ENCODE results near the gene MBD5.

DNA sequence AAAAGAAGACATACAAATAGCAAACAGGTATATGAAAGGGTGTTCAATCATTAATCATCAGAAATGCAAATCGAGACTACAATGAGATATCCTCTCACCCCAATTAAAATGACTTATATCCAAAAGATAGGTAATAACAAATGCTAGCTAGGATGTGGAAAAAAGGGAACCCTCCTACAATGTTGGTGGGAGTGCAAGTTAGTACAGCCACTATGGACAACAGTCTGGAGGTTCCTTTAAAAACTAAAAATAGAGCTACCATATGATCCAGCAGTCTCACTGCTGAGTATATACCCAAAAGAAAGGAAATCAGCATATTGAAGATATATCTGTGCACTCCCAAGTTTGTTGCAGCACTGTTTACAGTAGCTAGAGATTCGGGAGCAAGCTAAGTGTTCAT is 271.5 kb downstream of the MBD5 start:
- TF ChIP-seq, protein P1, sequence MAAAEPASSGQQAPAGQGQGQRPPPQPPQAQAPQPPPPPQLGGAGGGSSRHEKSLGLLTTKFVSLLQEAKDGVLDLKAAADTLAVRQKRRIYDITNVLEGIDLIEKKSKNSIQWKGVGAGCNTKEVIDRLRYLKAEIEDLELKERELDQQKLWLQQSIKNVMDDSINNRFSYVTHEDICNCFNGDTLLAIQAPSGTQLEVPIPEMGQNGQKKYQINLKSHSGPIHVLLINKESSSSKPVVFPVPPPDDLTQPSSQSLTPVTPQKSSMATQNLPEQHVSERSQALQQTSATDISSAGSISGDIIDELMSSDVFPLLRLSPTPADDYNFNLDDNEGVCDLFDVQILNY (CRISPR knock-in tag; IDR thresholded peaks at IDR 0.05), result no peak
- TF ChIP-seq, protein P2, sequence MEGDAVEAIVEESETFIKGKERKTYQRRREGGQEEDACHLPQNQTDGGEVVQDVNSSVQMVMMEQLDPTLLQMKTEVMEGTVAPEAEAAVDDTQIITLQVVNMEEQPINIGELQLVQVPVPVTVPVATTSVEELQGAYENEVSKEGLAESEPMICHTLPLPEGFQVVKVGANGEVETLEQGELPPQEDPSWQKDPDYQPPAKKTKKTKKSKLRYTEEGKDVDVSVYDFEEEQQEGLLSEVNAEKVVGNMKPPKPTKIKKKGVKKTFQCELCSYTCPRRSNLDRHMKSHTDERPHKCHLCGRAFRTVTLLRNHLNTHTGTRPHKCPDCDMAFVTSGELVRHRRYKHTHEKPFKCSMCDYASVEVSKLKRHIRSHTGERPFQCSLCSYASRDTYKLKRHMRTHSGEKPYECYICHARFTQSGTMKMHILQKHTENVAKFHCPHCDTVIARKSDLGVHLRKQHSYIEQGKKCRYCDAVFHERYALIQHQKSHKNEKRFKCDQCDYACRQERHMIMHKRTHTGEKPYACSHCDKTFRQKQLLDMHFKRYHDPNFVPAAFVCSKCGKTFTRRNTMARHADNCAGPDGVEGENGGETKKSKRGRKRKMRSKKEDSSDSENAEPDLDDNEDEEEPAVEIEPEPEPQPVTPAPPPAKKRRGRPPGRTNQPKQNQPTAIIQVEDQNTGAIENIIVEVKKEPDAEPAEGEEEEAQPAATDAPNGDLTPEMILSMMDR (IDR thresholded peaks at IDR 0.05), result no peak
- no peak for TF ChIP-seq NR3C1 (CRISPR knock-in tag; conservative IDR thresholded peaks at IDR 0.05; ENCODE audit: low read depth)
- TF ChIP-seq FOXK1 (CRISPR knock-in tag; IDR thresholded peaks at IDR 0.05), result no peak
- TF ChIP-seq, protein P3, sequence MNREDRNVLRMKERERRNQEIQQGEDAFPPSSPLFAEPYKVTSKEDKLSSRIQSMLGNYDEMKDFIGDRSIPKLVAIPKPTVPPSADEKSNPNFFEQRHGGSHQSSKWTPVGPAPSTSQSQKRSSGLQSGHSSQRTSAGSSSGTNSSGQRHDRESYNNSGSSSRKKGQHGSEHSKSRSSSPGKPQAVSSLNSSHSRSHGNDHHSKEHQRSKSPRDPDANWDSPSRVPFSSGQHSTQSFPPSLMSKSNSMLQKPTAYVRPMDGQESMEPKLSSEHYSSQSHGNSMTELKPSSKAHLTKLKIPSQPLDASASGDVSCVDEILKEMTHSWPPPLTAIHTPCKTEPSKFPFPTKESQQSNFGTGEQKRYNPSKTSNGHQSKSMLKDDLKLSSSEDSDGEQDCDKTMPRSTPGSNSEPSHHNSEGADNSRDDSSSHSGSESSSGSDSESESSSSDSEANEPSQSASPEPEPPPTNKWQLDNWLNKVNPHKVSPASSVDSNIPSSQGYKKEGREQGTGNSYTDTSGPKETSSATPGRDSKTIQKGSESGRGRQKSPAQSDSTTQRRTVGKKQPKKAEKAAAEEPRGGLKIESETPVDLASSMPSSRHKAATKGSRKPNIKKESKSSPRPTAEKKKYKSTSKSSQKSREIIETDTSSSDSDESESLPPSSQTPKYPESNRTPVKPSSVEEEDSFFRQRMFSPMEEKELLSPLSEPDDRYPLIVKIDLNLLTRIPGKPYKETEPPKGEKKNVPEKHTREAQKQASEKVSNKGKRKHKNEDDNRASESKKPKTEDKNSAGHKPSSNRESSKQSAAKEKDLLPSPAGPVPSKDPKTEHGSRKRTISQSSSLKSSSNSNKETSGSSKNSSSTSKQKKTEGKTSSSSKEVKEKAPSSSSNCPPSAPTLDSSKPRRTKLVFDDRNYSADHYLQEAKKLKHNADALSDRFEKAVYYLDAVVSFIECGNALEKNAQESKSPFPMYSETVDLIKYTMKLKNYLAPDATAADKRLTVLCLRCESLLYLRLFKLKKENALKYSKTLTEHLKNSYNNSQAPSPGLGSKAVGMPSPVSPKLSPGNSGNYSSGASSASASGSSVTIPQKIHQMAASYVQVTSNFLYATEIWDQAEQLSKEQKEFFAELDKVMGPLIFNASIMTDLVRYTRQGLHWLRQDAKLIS (CRISPR knock-in tag; IDR thresholded peaks at IDR 0.05; ENCODE audit: borderline replicate concordance), result no peak
- TF ChIP-seq, protein P4, sequence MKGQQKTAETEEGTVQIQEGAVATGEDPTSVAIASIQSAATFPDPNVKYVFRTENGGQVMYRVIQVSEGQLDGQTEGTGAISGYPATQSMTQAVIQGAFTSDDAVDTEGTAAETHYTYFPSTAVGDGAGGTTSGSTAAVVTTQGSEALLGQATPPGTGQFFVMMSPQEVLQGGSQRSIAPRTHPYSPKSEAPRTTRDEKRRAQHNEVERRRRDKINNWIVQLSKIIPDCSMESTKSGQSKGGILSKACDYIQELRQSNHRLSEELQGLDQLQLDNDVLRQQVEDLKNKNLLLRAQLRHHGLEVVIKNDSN (CRISPR knock-in tag; IDR thresholded peaks at IDR 0.05), result no peak
- no peak for TF ChIP-seq ESRRA (CRISPR knock-in tag; IDR thresholded peaks at IDR 0.05; ENCODE audit: borderline replicate concordance)
